ENCODE measurements around the gene CHSY1.
A peak's percentile ranks its signal among the peaks of the same experiment; 100 is the strongest.
"Not testable (repeated sequence)": the region's sequence is repeated elsewhere in the genome, so short reads cannot be mapped to it uniquely, and the experiment has no call there.

CHSY1 gene

DNA sequence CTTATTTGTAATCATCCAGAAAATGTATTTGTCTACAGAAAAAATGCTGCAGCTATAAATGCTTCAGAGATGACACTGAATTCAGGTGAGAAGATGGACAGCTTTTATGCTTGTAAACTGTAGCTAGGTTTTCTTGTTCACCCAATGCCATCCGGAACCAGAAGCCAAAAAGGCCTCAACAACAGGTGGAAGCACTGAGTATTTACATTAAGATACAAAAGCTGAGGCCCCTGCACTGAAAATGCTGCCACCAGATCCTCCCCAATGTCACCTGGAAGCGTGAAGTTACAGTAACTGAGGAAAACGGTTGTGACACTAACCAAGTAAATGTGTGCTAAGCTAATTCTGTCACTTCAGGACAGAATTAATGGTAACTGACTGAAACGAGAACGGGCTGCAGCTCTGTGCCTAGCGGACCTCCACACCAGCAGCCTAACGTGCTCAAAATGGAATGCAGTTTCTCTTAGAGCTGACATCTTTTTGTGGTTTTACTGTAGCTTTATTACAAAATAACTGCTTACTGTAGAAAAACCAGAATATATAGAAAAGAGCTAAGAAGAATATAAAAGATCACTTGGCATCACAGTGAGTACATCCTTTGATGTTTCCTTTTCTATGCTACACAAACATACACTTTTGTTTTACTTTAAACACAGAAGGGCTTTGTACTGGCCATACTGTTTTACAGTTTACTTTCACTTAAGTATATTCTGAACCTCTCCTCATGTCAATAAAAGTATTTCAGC is 7.6 kb downstream of the CHSY1 start:
- DNase-seq = no peak

DNA sequence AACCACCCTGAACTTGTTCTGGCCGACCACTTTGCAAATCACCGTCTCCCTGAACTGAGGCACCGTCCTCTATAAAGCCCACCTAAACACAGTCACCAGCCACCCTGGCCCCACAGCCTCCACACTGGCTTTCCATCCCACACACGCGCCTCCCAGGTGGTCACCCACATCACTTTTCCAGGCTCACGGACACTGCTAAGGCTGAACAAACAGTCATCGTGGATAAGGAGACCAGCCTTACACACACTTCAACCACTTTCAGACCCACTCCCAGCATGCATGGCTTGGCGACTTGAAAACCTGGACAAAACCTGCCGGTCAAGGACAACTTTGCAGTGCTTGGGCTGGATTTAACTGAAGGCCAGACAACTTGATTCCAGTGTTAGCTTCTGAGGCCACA is 8.4 kb downstream of the CHSY1 start:
- DNase-seq = no peak

DNA sequence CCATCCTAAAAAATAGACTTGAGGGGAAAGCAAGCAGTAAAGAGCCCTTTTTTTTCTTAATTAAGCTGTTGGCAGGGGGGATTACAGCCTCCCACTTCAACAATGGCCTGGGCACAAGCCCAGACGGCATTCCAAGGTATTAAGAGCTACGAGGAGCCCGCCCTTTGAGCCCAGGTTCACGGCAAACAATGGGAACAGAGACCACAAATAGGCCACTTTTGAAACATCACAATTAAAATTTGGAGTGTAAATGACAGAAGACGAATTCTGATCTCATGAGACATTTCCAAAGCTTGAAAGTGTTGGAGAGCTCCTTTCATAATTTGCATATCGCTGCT is 8.9 kb downstream of the CHSY1 start:
- DNase-seq = no peak

DNA sequence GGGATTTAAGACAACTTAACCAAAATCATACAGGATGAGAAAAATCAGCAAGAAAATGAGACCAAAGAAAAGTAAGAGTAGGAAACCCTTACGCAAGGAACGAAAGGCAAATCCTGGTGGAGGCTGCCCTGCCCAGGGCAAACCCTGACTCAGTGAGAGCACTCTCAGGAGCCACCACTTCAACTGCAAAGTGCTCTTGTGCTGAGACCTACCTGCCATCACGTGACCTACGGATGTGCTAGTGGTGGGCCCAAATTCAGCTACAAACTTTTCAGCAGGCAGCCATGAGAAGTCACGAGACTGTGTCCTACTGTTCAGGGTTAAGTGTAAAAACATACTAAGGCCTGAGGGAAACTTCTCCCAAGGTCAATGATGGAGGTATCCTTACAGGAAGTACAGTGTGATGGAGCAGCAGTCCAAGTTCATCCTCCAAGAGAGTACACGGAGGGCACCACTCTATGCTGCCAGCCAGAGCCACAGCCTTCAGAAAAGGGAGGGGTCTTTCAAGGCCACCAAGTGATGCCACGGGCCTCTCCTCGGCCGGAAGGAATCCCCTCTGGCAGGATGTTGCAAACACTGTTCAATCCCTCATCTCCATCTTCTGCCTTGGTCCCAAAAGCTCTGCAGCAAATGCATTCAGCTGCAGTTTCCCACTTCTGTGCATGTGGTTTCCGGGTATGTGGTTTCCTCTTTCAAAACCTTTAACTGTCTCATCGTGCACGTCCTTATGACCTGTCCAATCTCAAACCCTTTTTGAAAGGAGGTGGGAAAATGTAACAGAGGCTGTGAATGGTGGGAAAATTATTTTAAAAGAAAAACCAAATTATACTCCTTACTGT is 9.5 kb downstream of the CHSY1 start:
- peak; percentile 28 for DNase-seq

DNA sequence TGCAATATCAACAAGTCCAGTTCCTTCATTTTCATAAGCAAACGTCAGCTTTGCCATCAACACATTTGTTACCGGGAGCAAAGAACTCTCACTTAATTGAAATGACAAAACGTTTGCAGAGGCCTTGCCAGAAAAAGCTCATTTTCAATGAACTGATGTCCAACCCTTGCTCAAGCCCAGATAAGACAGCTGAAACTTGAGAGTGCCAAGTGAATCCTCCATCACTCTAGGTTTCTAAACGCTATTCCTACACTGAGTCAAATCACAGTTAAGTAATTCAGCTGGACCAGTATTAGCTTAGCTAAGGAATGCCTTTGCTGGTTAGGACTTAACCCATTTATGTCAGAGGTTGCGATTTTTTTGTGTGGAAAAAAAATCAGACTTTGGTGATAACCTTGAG is 11.5 kb downstream of the CHSY1 start:
- no peak for DNase-seq

DNA sequence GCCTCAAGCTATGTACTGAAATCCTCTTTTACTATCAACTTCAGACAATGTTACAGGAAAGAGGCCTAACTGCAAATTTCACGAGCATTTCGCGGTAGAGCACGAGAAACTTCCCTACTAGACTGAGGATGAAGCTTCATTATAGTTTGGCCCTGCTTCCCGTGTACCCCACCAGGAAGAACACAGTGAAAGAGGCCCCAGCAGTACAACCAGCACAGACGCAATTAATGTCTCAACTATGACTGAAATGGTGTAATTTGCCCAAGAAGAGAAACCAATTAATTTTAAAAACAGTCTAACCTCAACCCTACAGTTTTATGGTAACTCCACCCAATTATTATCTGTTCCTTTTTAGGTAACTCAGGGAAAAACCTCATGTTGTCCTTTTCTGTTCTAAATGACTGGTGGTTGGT is 12.1 kb downstream of the CHSY1 start:
- no peak for DNase-seq

DNA sequence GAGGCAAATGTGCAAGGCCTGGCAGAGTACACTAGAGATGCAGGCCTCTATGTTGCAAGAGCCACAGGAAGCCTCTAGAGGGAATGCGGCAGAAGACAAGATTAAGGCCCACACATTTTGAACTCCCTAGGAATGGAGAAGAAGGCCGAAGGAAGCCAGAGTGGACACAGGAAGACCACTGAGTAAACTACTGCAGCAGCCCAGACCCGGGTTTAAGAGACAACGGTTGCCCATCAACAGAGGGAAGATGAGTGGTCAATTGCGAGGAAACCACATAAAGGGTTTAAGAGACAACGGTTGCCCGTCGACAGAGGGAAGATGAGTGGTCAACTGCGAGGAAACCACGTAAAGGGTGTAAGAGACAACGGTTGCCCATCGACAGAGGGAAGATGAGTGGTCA is 14.6 kb downstream of the CHSY1 start:
- DNase-seq = no peak

DNA sequence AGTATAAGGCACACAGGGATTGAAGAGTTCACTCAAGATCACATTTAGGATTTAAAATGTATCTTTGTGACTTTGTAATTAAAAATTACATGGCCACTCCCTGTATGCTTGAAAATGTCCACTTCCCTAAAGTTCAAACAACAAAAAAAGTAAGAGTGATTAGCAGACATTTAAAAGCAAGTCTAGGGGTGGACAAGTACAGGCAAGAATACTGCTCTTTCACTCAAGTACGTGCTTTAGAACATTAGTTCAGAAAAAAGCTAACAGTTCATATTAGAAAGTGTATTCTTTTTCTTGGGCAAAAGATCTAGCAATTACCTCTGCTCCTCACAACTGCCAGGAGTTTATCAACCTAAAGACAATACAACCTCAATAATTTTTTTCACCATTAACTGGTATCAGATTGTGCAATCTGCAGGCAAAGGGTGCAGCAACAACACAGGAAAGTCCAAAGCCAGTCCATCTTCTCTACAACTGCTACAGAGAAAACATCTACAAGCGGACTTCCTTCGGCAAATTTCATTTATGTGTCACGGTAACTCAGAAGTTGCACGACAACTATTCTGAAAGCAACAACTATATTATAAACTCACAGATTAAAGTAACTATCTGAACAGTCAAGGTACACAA is 18.1 kb downstream of the CHSY1 start:
- DNase-seq = no peak

DNA sequence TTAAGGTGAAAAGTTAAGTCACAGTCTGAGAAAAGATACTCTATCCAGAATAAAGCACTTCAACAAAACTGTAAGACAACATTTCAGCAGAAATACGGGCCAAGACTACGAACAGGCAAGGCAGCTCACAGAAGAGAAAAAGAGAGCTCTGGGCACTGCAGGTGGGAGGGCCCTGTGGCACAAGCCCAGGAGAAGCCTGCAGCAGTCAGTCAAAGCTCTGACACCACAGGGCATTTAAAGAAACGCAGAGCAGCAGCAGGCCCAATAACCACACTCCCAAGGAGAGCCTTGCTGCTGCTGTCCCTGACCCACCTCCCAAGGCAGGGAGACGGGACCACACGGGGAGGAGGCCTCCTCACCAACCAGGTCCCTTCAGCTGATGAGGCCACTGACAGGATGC is 19.2 kb downstream of the CHSY1 start:
- no peak for DNase-seq

DNA sequence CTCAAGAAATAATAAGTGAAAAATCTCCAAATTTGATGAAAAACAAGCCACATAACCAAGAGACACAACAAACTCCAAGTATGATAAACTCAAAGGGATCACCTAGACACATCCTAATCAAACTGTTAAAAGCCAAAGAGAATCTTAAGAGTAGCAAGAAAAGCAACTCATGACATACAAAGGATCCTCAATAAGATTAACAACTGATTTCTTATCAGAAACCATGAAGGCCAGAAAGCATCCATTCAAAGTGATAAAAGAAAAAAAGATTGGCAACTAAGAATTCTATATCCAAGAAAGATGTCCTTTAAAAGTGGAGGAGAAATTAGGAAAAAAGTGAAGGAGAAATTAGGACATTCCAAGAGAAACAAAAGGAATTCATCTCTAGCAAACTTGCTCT is 23.5 kb downstream of the CHSY1 start:
- no peak for DNase-seq

DNA sequence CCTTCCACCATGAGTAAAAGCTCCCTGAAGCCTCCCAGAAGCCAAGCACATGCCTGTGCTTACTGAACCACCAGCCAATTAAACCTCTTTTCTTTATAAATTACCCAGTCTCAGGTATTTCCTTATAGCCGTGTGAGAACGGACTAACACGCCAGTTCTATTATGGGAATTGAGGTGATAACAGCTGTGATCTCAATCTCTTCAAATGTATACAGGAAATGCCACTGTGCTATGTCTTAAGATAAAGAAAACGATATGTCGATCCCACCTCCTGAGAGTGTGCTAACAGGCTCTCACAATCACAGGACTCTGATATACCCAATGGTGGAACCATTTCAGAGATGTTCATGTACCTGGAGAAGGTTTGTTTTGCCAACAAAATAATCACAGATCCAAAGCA is 26.2 kb downstream of the CHSY1 start:
- no peak for DNase-seq

DNA sequence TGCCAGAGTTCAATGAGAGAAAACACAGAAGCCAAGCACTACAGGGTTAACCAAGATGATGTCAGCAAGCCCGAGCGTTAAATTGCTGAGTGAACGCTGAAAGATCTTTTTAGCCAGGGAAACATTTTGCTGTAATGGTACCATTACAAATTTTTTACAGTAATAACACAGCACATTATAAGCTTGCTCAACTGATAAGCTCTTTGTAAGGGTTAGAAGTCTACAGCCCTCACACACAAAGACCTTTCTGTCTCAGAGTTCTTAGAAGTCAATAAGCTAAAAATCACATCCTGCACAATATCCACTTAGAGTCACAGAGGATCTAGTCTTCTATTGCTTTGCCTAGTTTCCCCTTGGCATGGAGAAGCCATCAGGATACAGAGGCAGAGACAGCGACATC is 29.9 kb downstream of the CHSY1 start:
- DNase-seq = no peak

DNA sequence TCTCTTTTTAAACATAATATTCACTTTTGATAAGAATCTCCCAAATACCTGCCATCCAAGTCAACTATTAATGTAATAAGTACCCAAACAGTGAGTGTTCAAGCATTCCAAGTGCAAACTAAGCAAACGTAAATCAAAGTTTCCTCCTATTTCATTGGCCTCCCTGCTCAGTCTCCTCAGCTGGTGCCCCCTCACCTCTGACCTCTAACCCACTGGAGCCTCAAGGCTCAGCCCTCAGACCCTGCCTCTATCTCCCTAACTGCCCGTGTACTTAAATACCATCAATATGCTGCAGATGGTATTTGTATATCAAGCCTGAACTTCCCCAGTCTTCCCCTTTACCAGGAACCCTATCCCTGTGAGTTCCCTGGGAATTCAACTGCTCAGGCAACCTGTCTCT is 31.8 kb downstream of the CHSY1 start:
- DNase-seq = no peak

DNA sequence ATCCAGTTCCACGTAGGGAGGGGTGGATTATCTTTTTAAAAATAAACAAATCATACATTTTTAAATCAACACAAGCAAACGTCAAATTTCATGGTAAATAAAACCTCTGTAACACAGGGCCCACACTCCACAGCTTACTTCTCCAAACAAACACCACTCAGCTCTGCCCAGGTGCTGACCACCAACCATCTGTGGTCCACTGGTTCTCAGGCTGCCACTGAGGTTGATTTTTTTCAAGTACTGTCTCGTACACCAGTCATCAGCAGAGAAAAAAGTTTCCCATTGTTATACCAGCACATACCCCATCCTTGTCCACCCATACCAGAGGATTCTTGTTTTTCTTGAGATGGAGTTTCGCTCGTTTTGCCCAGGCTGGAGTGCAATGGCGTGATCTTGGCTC is 32.4 kb downstream of the CHSY1 start:
- no peak for DNase-seq

DNA sequence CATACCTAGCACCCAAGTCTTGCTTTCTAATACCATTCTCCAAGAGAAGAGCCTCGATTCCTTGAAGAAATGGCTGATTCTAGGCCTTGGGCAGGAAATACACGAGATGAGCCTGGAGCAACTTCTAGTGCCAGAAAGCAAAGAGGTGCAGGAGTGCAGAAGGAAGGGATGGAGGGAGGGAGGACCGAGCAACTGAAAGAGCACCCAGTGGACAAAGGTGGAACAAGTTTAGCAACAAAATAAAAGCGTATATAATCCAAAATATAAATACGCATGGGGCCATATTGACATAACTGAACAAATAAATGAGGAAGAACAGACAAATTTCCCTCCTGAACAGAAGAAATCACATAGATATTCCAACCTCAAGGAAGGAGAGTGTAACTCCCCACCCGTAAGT is 34.4 kb downstream of the CHSY1 start:
- no peak for DNase-seq

DNA sequence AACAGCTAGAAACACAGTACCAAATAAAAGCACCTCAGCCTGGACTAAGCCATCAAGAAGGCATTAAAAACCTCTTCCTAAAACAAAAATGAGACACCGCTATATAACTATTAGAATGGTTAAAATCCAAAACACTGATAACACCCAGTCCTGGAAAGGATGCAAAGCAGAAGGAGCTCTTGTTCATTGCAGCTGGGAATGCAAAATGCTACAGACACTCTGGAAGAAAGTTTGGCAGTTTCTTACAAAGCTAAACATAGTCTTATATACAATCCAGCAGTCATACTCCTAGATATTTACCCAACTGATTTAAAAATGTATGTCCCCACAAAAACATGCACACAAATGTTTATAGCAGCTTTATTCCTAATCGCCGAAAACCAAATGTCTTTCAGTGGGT is 35.7 kb downstream of the CHSY1 start:
- DNase-seq = no peak

DNA sequence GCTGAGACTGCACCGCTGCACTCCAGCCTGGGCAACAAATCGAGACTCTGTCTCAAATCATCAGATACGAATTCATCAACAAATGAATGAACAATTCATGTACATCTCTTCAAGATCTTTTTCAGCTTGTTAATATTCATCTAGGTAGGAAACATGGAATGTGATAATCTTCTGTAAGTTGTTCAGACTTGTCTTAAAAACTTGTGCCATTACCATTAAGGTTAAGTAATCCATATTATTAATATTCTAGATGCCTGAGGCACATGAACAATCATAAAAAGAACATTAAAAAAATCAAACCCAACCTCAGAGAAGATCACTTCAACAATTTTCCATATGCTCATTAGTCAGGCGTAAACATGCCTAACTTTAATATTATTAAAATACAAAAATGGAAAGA is 36.2 kb downstream of the CHSY1 start:
- DNase-seq = no peak

DNA sequence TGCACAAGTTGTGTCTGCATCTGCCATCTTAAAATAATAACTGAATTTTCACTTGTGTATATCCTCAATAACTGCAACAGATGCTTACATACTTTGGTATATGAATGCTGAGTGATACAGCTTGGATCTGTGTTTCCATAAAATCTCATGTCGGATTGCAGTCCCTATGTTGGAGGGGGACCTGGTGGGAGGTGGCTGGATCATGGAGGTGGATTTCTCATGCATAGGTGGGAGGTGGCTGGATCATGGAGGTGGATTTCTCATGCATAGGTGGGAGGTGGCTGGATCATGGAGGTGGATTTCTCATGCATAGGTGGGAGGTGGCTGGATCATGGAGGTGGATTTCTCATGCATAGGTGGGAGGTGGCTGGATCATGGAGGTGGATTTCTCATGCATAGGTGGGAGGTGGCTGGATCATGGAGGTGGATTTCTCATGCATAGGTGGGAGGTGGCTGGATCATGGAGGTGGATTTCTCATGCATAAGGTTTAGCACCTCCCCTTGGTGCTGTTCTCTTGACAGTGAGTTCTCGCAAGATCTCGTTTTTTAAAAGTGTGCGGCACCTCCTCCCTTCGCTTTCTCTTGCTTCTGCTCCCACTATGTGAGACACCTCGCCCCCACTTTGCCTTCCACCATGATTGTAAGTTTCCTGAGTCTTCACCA is 37.3 kb downstream of the CHSY1 start:
- not testable (repeated sequence) for DNase-seq

DNA sequence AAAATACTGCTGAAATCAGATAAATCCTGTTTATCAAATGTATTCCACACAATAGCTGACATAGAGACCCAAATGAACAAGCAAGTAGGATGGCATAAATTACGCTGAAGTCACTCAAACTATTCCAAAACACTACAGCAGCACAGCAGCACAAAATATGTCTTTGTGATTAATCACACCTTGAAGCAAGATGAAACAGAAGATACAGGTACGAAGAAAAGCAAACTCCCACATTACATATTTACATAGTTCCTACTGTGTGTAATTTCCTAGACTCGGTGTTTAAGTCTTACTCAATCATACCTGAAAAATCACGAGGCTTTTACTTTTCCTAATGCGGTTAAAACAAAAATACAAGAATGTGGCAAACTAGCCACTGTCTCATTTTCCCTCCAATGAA is 38.3 kb downstream of the CHSY1 start:
- no peak for DNase-seq

DNA sequence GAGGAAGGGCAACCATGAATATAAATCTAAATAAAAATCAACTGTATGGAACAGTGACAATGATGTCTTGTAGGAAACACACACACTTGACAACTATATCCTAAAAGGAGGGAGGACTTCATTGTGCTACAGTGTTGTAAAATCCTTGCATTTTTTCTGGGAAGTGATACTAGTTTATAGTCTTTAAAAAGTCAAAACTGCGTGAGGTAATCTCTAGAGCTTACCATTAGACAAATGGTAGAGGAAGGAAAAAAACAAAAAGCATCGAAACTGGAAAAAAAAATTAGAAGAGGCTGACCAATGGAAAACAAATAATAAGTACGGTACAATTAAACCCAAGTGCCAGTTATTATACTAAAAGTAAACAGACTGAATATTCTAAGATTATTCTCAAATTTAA is 38.7 kb downstream of the CHSY1 start:
- DNase-seq = no peak

DNA sequence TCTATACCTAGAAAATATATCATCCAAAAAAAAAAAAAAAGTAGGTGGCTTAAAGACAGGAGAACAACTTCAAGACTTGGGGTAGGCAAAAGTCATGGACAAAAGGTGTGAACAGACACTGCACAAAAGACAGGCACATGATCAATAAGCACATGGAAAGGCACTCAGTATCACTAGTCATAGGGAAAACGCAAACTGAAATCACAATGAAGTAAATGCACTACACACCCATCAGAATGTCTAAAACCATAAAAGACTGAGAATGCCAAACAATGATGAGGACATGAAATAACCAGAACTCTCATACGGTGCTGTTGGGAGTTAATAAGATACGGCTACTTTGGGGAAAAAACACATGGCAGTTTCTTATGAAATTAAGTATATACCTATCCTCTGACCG is 40.0 kb downstream of the CHSY1 start:
- DNase-seq = no peak

DNA sequence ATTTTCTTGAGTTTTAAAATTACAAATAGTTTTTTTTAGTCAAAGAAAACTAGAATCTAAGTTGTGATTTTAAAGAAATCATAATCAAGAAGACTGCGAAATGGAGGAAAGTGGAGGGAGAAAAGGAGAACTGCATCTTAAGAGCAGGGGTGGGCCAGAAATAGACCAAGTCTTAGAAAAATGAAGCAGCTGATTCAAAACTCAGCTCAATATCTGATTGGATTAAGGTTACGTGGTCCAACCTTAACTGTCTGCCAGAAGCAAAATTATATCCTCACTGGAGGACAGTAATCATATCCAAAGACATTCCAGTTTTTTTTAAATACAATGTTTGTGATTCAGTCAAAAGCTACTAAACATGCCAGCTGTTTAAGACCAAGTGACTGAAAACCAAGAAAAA is 41.4 kb downstream of the CHSY1 start:
- DNase-seq = no peak

DNA sequence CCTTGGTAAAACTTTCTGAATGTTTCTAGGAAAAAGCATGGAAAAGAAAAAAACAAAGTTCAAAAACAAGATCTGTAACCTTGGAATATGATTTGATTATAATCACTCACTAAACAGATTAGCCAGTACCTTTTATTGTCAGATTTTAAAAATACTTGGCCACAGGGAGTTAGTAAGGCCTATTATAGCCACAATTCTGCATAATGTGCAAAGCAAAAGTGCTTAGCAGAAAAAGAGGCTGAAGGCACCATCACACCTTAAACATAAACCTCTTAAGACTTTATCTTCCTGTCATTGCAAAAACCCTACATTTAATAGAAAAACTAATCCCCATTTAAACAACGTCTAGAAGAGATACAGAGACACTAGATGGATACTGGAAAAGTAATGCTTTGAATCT is 41.8 kb downstream of the CHSY1 start:
- no peak for DNase-seq

All from stimulated activated naive CD4-positive, alpha-beta T cell treated with Interleukin-2 at 50 U/mL for 16 hours (primary cell).